GM12864 (cell line): ENCODE measurements around the gene SP2.
A peak's percentile ranks its signal among the peaks of the same experiment; 100 is the strongest.

Source experiments
- DNase-seq: peaks from one replicate; pipeline ENCODE4 v3.0.0-alpha.2; 2011; ENCODE audit warnings: low read depth
- H3K4me3 ChIP-seq: 2 replicates; pipeline ENCODE4 v1.5.1; 2011; ENCODE audit warnings: mild to moderate bottlenecking, low read depth, low read length, control low read depth
- CTCF ChIP-seq: IDR thresholded peaks from 2 replicates; pipeline ENCODE4 v1.5.1; 2011; ENCODE audit warnings: low read depth, mild to moderate bottlenecking, moderate library complexity, low read length, control low read depth, inconsistent platforms; ENCODE audit errors: missing control alignments

The SP2 gene

DNA sequence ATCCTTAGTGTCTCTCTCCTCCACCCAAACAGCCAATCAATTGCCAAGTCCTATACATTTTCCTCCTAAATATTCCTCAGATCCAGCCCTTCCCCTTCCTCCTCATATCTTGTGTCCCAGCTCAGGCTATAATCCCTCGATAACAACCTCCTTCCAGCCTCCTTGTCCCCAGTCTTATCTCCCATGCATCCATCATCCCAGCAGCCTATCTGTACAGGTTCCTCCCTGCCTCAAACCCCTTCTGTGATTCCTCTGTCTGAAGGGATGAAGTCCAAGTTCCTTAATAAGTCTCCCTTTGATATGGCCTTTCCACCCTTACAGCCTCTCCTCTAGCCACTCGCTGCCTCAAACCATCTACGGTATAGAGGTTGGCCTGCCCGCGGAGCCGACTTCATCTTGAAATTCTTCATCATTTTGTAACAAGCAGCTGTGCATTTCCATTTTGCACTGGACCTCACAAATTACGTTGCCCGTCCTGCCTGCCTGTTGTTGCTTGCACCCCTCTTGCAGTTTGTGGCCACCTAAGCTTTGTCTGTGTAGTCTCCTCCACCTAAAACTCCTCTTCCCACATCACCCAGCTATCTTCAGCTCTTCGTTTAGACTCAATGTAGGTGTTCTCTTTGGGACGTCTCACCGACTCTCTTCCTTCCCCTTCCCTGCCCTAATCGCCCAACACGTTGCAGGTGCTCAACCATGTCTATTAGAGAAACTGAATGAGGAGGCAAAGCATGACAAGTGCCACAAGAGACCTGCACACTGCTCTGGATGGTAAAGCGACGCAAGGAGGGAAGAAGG lies 74.1 kb downstream of the SP2 start:
- no peak for TF ChIP-seq CTCF
- peak overlapping the region; percentile 45 for H3K4me3 ChIP-seq
- DNase-seq: no peak

- peak; percentile 98 for DNase-seq
- H3K4me3 ChIP-seq: peak within 1 kb of the TSS; percentile 94
- peak; percentile 94 for TF ChIP-seq CTCF
Observed at GRCh38 chr17:47970725-47971499, 74.9 kb downstream of the SP2 start, which contains the start of gene CDK5RAP3. Gene CDK5RAP3 (plus strand): TSS chr17:47971113. CDS start chr17:47971147, 34 bp downstream.

DNA sequence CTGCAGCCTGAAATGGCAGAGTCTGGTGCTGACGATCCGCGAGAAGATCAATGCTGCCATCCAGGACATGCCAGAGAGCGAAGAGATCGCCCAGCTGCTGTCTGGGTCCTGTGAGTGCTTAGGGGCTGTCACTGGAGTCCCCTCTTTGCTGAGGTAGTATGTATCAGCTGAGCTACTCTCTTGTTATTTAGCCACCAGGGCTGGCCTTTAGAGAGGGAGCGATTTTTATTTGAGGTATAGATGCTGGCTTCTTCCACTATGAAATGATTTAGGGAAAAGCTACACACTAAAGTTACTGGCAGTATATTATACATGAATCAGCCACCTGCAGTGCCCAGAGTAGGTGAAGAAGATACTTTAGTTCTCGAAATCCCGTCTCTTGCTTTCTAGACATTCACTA lies 77.5 kb downstream of the SP2 start:
- no peak overlapping the region for H3K4me3 ChIP-seq
- DNase-seq: no peak
- TF ChIP-seq CTCF: no peak

DNA sequence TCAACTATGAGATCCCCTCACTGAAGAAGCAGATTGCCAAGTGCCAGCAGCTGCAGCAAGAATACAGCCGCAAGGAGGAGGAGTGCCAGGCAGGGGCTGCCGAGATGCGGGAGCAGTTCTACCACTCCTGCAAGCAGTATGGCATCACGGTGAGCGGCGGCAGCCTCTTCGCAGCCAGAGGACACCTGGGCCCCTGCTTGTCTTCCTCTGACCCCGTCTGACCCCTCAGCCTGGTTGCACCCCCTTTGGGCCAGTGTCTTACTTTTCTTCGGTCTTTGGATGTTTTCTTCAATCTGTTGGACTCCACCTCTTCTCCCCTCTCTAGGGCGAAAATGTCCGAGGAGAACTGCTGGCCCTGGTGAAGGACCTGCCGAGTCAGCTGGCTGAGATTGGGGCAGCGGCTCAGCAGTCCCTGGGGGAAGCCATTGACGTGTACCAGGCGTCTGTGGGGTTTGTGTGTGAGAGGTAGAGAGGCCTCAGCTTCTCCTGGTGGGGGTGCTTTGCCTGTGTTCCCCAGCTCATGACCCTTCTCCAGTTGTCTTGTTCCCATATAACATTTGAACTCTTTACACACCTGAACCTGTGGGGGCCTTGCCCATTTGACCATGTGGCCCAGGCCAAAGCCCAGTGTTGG lies 79.3 kb downstream of the SP2 start:
- DNase-seq: no peak
- H3K4me3 ChIP-seq: no peak overlapping the region
- no peak for TF ChIP-seq CTCF

GRCh38 chr17:47975823-47976205 lies 79.8 kb downstream of the SP2 start:
- no peak for TF ChIP-seq CTCF
- no peak for DNase-seq

DNA sequence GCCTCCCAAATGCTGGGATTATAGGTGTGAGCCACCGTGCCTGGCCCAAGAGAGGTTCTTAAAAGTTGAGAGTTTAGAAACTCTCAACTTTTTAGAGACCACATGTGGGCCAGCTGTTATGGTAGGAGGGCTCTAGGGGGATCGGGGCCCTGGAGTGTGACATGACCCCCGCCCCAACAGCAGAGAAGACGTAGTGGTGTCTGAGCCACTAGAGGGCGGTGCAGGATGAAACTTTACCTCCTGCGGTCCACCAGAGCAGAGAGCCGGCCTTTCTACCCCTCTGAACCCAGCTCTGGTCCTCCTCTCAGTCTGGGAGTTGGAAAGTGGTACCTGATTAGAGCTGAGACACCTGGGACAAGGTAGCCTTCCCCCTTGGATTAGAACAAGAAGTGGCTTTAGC lies 82.3 kb downstream of the SP2 start:
- DNase-seq: no peak
- no peak overlapping the region for H3K4me3 ChIP-seq
- peak; percentile 87 for TF ChIP-seq CTCF

More at GRCh38 chr17:47975823-47976205, 79.8 kb downstream of the SP2 start:
- H3K4me3 ChIP-seq: no peak overlapping the region
